Liver (tissue), 9 donors: ENCODE measurements around the gene ADGRB2. TPM values are rescaled to one million over a fixed set of nuclear protein-coding genes. Genes with fewer than 3 reads are reported as not detected.

Experiments
- DNase-seq: peaks from one replicate; pipeline ENCODE4 v3.0.0-alpha.2; 2017; ENCODE audit warnings: low spot score
- H3K27ac ChIP-seq, 2 donors: one replicate each; pipeline ENCODE4 v1.7.0; 2013; ENCODE audit warnings: inconsistent platforms in 2 of 2, low read length in 2 of 2, control low read depth in 1 of 2, low read depth in 1 of 2, mild to moderate bottlenecking in 1 of 2
- H3K27me3 ChIP-seq, 4 donors: one replicate each; pipeline versions ENCODE4 v1.6.1 to v1.7.0; 2013; ENCODE audit warnings: low read length in 3 of 4, inconsistent platforms in 1 of 4, mild to moderate bottlenecking in 1 of 4, moderate library complexity in 1 of 4; ENCODE audit not compliant: control insufficient read depth in 4 of 4, insufficient read depth in 4 of 4
- H3K36me3 ChIP-seq, 4 donors: one replicate each; pipeline versions ENCODE4 v1.6.1 to v1.7.0; 2013; ENCODE audit warnings: low read length in 3 of 4, mild to moderate bottlenecking in 3 of 4, low read depth in 1 of 4, moderate library complexity in 1 of 4; ENCODE audit not compliant: control insufficient read depth in 4 of 4, insufficient read depth in 3 of 4
- H3K4me1 ChIP-seq, 4 donors: one replicate each; pipeline versions ENCODE4 v1.6.1 to v1.7.0; 2013; ENCODE audit warnings: low read length in 3 of 4, mild to moderate bottlenecking in 3 of 4, moderate library complexity in 1 of 4; ENCODE audit not compliant: control insufficient read depth in 4 of 4, insufficient read depth in 4 of 4
- H3K4me3 ChIP-seq, 3 donors: one replicate each; pipeline versions ENCODE4 v1.6.1 to v1.7.0; 2013; ENCODE audit warnings: low read length in 3 of 3, control low read depth in 1 of 3, low read depth in 1 of 3, mild to moderate bottlenecking in 1 of 3
- H3K9ac ChIP-seq, 2 donors: one replicate each; pipeline ENCODE4 v1.7.0; 2013; ENCODE audit warnings: low read length in 2 of 2, mild to moderate bottlenecking in 2 of 2, moderate library complexity in 2 of 2, control low read depth in 1 of 2, low read depth in 1 of 2
- H3K9me3 ChIP-seq, 4 donors: one replicate each; pipeline versions ENCODE4 v1.6.1 to v1.7.0; 2013; ENCODE audit warnings: low read length in 3 of 4; ENCODE audit not compliant: control insufficient read depth in 4 of 4
- ATF3 ChIP-seq: IDR thresholded peaks from 2 replicates; pipeline ENCODE4 v1.6.1; 2016; ENCODE audit warnings: antibody characterized with exemption
- CTCF ChIP-seq: fragments of 150-350 bp; IDR thresholded peaks from 2 replicates; pipeline ENCODE4 v1.5.1; 2017; ENCODE audit warnings: improper control_type of control experiment, low read depth, low read length; ENCODE audit not compliant: missing input control
- EGR1 ChIP-seq, 2 donors: IDR thresholded peaks; 2 replicates each; pipeline ENCODE4 v1.6.1; 2016 to 2018; ENCODE audit warnings: antibody characterized with exemption in 2 of 2, low read depth in 2 of 2
- FOXA1 ChIP-seq: IDR thresholded peaks from 2 replicates; pipeline ENCODE4 v1.6.1; 2016; ENCODE audit warnings: antibody characterized with exemption
- FOXA2 ChIP-seq: IDR thresholded peaks from 2 replicates; pipeline ENCODE4 v1.6.1; 2016; ENCODE audit warnings: antibody characterized with exemption
- GABPA ChIP-seq, 2 donors: IDR thresholded peaks in 1 of 2; conservative IDR thresholded peaks in 1 of 2; 2 replicates each; pipeline ENCODE4 v1.6.1; 2016; ENCODE audit warnings: antibody characterized with exemption in 2 of 2, mild to moderate bottlenecking in 1 of 2, moderate library complexity in 1 of 2
- HNF4A ChIP-seq, 2 donors: conservative IDR thresholded peaks; 2 replicates each; pipeline ENCODE4 v1.6.1; 2016; ENCODE audit warnings: antibody characterized with exemption in 2 of 2, mild to moderate bottlenecking in 2 of 2
- HNF4G ChIP-seq: IDR thresholded peaks from 2 replicates; pipeline ENCODE4 v1.6.1; 2016; ENCODE audit warnings: antibody characterized with exemption
- JUND ChIP-seq, 2 donors: IDR thresholded peaks; 2 replicates each; pipeline ENCODE4 v1.6.1; 2016; ENCODE audit warnings: antibody characterized with exemption in 2 of 2
- MAX ChIP-seq: IDR thresholded peaks from 2 replicates; pipeline ENCODE4 v1.6.1; 2016; ENCODE audit warnings: antibody characterized with exemption
- NR2F2 ChIP-seq: IDR thresholded peaks from 2 replicates; pipeline ENCODE4 v1.6.1; 2016; ENCODE audit warnings: antibody characterized with exemption
- RAD21 ChIP-seq, 2 donors: IDR thresholded peaks; 2 replicates each; pipeline ENCODE4 v1.6.1; 2016; ENCODE audit warnings: antibody characterized with exemption in 2 of 2, mild to moderate bottlenecking in 2 of 2
- RXRA ChIP-seq, 2 donors: IDR thresholded peaks; 2 replicates each; pipeline ENCODE4 v1.6.1; 2017 to 2018; ENCODE audit warnings: antibody characterized with exemption in 2 of 2, mild to moderate bottlenecking in 1 of 2
- SP1 ChIP-seq: IDR thresholded peaks from 2 replicates; pipeline ENCODE4 v1.6.1; 2018; ENCODE audit warnings: antibody characterized with exemption, mild to moderate bottlenecking
- TAF1 ChIP-seq: conservative IDR thresholded peaks from 2 replicates; pipeline ENCODE4 v1.6.1; 2016; ENCODE audit warnings: antibody characterized with exemption, mild to moderate bottlenecking
- YY1 ChIP-seq: IDR thresholded peaks from 2 replicates; pipeline ENCODE4 v1.6.1; 2016; ENCODE audit warnings: antibody characterized with exemption, mild to moderate bottlenecking
- ZBTB33 ChIP-seq: IDR thresholded peaks from 2 replicates; pipeline ENCODE4 v1.6.1; 2016; ENCODE audit warnings: antibody characterized with exemption
- WGBS: extraction: QIAGEN DNeasy Blood & Tissue Kit; methylation state at CpG from one replicate; pipeline ENCODE4 v1.1.7; 2013; 5-methylcytosine and 5-hydroxymethylcytosine counted together
- polyA plus RNA-seq, 2 donors: library from polyadenylated mRNA; stranded (reverse) in 1 of 2; unstranded in 1 of 2; fragments of 200-250 nt in 1 of 2; fragments of >200 nt in 1 of 2; fragmentation: Nextera tagmentation in 1 of 2; extraction: Ambion mirVana in 1 of 2; gene quantifications; one replicate each; pipeline versions ENCODE4 v1.2.1 to v1.2.3, GENCODE V29; 2013 to 2015
- total RNA-seq, 2 donors: library from RNA; depleted of rRNA; stranded (reverse); fragments of >200 nt; gene quantifications; one replicate each; pipeline ENCODE4 v1.2.3, GENCODE V29; 2014
- donor health status: healthy.
- donor health status: healthy.
- donor health status: healthy.
- donor health status: healthy.
- donor health status: healthy.

The ADGRB2 gene
- total and polyA plus RNA-seq, 4 donors, result under 0.01 to 0.05 (median 0.05) TPM; not detected in 1

GRCh38 chr1:31786366-31787060 lies 22.4 kb upstream of the ADGRB2 start:
- no peaks in the 10 kb centered on the region for H3K36me3 ChIP-seq
- H3K4me3 ChIP-seq, result no peak overlapping the region
- TF ChIP-seq GABPA (IDR thresholded peaks at IDR 0.05 in 1 of 2, conservative IDR thresholded peaks at IDR 0.05 in 1 of 2) (no peak), ATF3 (no peak), TAF1 (no peak), HNF4A (conservative IDR thresholded peaks at IDR 0.05) (no peak), HNF4G (no peak), FOXA1 (no peak), RXRA (IDR thresholded peaks at IDR 0.05) (no peak), MAX (no peak), SP1 (no peak), YY1 (no peak), NR2F2 (no peak), CTCF (no peak), ZBTB33 (no peak)
- H3K9me3 ChIP-seq, result no peaks in the 10 kb centered on the region
- H3K27me3 ChIP-seq, result no peaks in the 10 kb centered on the region
- WGBS, result 94% methylated on average over 16 of the region's 16 CpGs
- no peak overlapping the region for H3K9ac ChIP-seq
- no peak for DNase-seq
- H3K27ac ChIP-seq, result no peak overlapping the region
- H3K4me1 ChIP-seq, result peaks cover 0 to 12% (median 6%) of the 10 kb centered on the region in 4 donors

- Histone ChIP-seq H3K4me1 (peaks cover 0 to 12% (median 6%) of the 10 kb centered on the region in 4 donors), H3K27ac (no peak overlapping the region), H3K9ac (no peak overlapping the region), H3K36me3 (no peaks in the 10 kb centered on the region), H3K4me3 (no peak overlapping the region), H3K27me3 (no peaks in the 10 kb centered on the region), H3K9me3 (no peaks in the 10 kb centered on the region)
- 82% methylated on average over 3 of the region's 3 CpGs for WGBS
- DNase-seq, result no peak
- TF ChIP-seq ATF3 (no peak), RXRA (IDR thresholded peaks at IDR 0.05) (no peak), SP1 (no peak), EGR1 (IDR thresholded peaks at IDR 0.05; ENCODE audit: low read depth in 2 of 2) (no peak), JUND (IDR thresholded peaks at IDR 0.05) (no peak), CTCF (no peak), HNF4A (conservative IDR thresholded peaks at IDR 0.05) (no peak), NR2F2 (no peak), FOXA1 (no peak), YY1 (no peak), HNF4G (no peak), MAX (no peak), FOXA2 (no peak), RAD21 (IDR thresholded peaks at IDR 0.05) (no peak), TAF1 (no peak), ZBTB33 (no peak)
Measured at GRCh38 chr1:31785947-31786290, 21.8 kb upstream of the ADGRB2 start.
